Activated CD8-positive, alpha-beta T cell treated with anti-CD3 and anti-CD28 coated beads for 36 hours (primary cell): Measurements from ENCODE around the gene SEMA5B. TPM values are rescaled to one million over a fixed set of nuclear protein-coding genes. Genes with fewer than 3 reads are reported as not detected.

ENCODE experiments used
- ATAC-seq: fragments of 200-7000 bp; cut with Tn5 transposase; one replicate; pipeline ENCODE4 v1.10.0; 2021; ENCODE audit warnings: mild to moderate bottlenecking, moderate library complexity
- CTCF ChIA-PET: fragments of 350-600 bp; sonication (Branson Sonifier 250); formaldehyde crosslinking; loops from one replicate; lab custom pipeline; 2021; ENCODE audit warnings: antibody characterized with exemption; lab: Charles Lee
- POLR2A ChIA-PET: fragments of 350-600 bp; sonication (Branson Sonifier 250); formaldehyde crosslinking; loops from one replicate; lab custom pipeline; 2021; ENCODE audit warnings: antibody characterized with exemption; lab: Charles Lee
- DNase-seq: peaks from one replicate; pipeline ENCODE4 v3.0.0-alpha.2; 2020
- H3K27ac Mint-ChIP-seq: one replicate; pipeline ENCODE4 v1.8.0; 2021; ENCODE audit warnings: mild to moderate bottlenecking, mixed read lengths
- H3K27me3 Mint-ChIP-seq: one replicate; pipeline ENCODE4 v1.8.0; 2021; ENCODE audit warnings: mixed read lengths
- H3K36me3 Mint-ChIP-seq: one replicate; pipeline ENCODE4 v1.8.0; 2021; ENCODE audit warnings: low read depth, mixed read lengths
- H3K4me1 Mint-ChIP-seq: one replicate; pipeline ENCODE4 v1.8.0; 2021; ENCODE audit warnings: low read depth, mixed read lengths
- H3K4me3 Mint-ChIP-seq: one replicate; pipeline ENCODE4 v1.8.0; 2021; ENCODE audit warnings: mild to moderate bottlenecking, moderate library complexity, mixed read lengths
- H3K9me3 Mint-ChIP-seq: one replicate; pipeline ENCODE4 v1.8.0; 2021; ENCODE audit warnings: mixed read lengths
- CTCF ChIP-seq: fragments of 200-600 bp; IDR thresholded peaks from one replicate; pipeline ENCODE4 v1.8.0; 2022; ENCODE audit warnings: antibody characterized with exemption, mild to moderate bottlenecking
- intact Hi-C: fragments of 100-400 bp; cut with micrococcal nuclease; formaldehyde crosslinking; loops from one replicate; pipeline ENCODE4 v1.10.0; 2022
- total RNA-seq, 2 experiments: library from RNA; stranded (reverse); gene quantifications; one replicate each; pipeline ENCODE4 v1.2.3, GENCODE V29; 2021

The SEMA5B gene
- total RNA-seq, 2 experiments from 2014 or later, result not detected

GRCh38 chr3:123044981-123045763 is 17.6 kb upstream of the SEMA5B start:
- H3K27me3 Mint-ChIP-seq, result peaks cover 6% of the 10 kb centered on the region
- H3K4me1 Mint-ChIP-seq, result no peaks in the 10 kb centered on the region
- H3K4me3 Mint-ChIP-seq, result no peak overlapping the region
- H3K9me3 Mint-ChIP-seq, result no peaks in the 10 kb centered on the region
- DNase-seq, result no peak
- no peak overlapping the region for H3K27ac Mint-ChIP-seq
- H3K36me3 Mint-ChIP-seq, result no peaks in the 10 kb centered on the region
- CTCF ChIA-PET, result interaction anchor here (0.8 to 1.1 kb wide), 3 partner anchors 14 to 19 kb away, joined by 3 read pairs; partner anchors contain the start of gene SEMA5B
- no peak for ATAC-seq
- intact Hi-C loops, result no loop called here
- POLR2A ChIA-PET, result no interaction called here
- TF ChIP-seq CTCF, result no peak

DNA sequence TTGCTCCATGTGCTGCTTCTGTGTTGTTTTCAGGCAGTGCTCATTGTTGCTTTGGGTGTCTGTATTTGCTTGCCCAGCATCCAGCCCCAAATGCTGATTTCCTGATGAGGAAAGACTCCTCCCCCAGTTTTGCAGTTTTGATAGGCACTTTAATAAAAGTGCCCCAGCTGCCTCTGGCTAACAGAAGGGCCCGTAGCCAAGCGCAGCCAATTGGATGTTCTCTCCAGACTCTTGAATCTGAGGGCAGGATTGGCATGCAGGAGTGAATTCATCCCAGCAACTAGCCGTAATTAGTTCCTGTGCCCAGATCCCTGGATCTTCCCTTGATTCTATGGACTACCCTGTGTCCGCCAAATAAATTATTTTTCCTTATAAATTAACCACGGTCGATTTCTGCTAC is 14.8 kb upstream of the SEMA5B start:
- ChIA-PET CTCF (interaction anchor here (1.3 kb wide), 1 partner anchor 10 kb away, joined by 3 read pairs; no protein-coding TSS in a partner anchor), POLR2A (no interaction called here)
- ATAC-seq, result no peak
- H3K27ac Mint-ChIP-seq, result no peak overlapping the region
- no peaks in the 10 kb centered on the region for H3K4me1 Mint-ChIP-seq
- peaks cover 17% of the 10 kb centered on the region for H3K27me3 Mint-ChIP-seq
- H3K9me3 Mint-ChIP-seq, result no peaks in the 10 kb centered on the region
- no peak for DNase-seq
- no peak overlapping the region for H3K4me3 Mint-ChIP-seq
- TF ChIP-seq CTCF, result no peak
- intact Hi-C loops, result no loop called here
- H3K36me3 Mint-ChIP-seq, result no peaks in the 10 kb centered on the region

DNA sequence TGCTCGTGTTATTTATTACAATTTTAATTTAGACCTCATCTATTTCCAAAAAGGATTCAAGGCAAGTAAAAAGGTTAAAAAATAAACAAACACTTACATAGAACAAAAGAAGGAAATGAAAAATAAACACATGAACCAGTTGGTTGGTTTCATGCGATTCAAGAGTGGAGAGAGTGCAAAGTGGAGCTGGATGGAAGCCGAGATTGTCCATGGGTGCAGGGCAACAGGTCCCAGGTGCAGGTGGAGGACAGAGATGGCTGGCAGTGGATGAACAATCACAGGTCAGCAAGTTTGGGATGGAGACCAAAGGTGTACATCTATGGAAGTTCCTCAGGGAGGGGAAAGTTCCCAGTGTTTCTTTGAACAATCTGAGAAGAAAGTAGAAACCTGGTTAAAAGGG is 11.6 kb upstream of the SEMA5B start:
- H3K27ac Mint-ChIP-seq, result no peak overlapping the region
- H3K4me3 Mint-ChIP-seq, result no peak overlapping the region
- DNase-seq (no peak), ATAC-seq (no peak)
- CTCF ChIA-PET, result interaction anchor here (1.6 kb wide), 1 partner anchor 9 kb away, joined by 4 read pairs; no protein-coding TSS in a partner anchor
- no peaks in the 10 kb centered on the region for H3K9me3 Mint-ChIP-seq
- no peaks in the 10 kb centered on the region for H3K4me1 Mint-ChIP-seq
- TF ChIP-seq CTCF, result no peak
- POLR2A ChIA-PET, result no interaction called here
- intact Hi-C loops, result no loop called here
- peaks cover 34% of the 10 kb centered on the region for H3K27me3 Mint-ChIP-seq
- no peaks in the 10 kb centered on the region for H3K36me3 Mint-ChIP-seq

GRCh38 chr3:123038751-123039150 is 11.2 kb upstream of the SEMA5B start:
- no peak for TF ChIP-seq CTCF
- ChIA-PET POLR2A (no interaction called here), CTCF (interaction anchor here (1.6 kb wide), 1 partner anchor 9 kb away, joined by 4 read pairs; no protein-coding TSS in a partner anchor)
- Mint-ChIP-seq H3K4me1 (no peaks in the 10 kb centered on the region), H3K9me3 (no peaks in the 10 kb centered on the region), H3K36me3 (no peaks in the 10 kb centered on the region), H3K27ac (no peak overlapping the region), H3K4me3 (no peak overlapping the region), H3K27me3 (peaks cover 38% of the 10 kb centered on the region)
- intact Hi-C loops, result no loop called here
- no peak for ATAC-seq
- DNase-seq, result no peak

- no peak for TF ChIP-seq CTCF
- CTCF ChIA-PET, result no interaction called here
- DNase-seq, result no peak
- H3K4me3 Mint-ChIP-seq, result no peak overlapping the region
- intact Hi-C loops, result no loop called here
- peaks cover 39% of the 10 kb centered on the region for H3K27me3 Mint-ChIP-seq
- no peaks in the 10 kb centered on the region for H3K4me1 Mint-ChIP-seq
- no peak for ATAC-seq
- POLR2A ChIA-PET, result no interaction called here
- no peak overlapping the region for H3K27ac Mint-ChIP-seq
- H3K36me3 Mint-ChIP-seq, result no peaks in the 10 kb centered on the region
- H3K9me3 Mint-ChIP-seq, result no peaks in the 10 kb centered on the region
Measured at GRCh38 chr3:123037015-123037375, 9.4 kb upstream of the SEMA5B start.
